ENCODE data around the gene EFEMP1.

The EFEMP1 gene
- 0 to 0.42 (median 0) reads per million in 9 experiments for total RNA-seq

GRCh38 chr2:55923091-55923981, at the start of gene EFEMP1:
Gene EFEMP1, minus strand, starts transcription at chr2:55923782. Its CDS starts 1,342 bp downstream, at chr2:55922440.
- no peak for DNase-seq
- no peak within 1 kb of the TSS for H3K4me3 Mint-ChIP-seq
- H3K36me3 Mint-ChIP-seq (ENCODE audit: insufficient read depth), result no peaks in the 10 kb centered on the region
- no peak within 1 kb of the TSS for H3K27ac Mint-ChIP-seq
- ATAC-seq (replicated peaks), result no peak
- H3K9me3 Mint-ChIP-seq, result peaks cover 0 to 5% of the 10 kb centered on the region in 2 donors
- H3K27me3 Mint-ChIP-seq, result peaks cover 22 to 26% of the 10 kb centered on the region in 2 donors
- H3K4me1 Mint-ChIP-seq (ENCODE audit: low read depth in 2 of 2), result peaks cover 0 to 1% of the 10 kb centered on the region in 2 donors

- H3K27ac Mint-ChIP-seq, result no peak overlapping the region
- H3K4me1 Mint-ChIP-seq (ENCODE audit: low read depth in 2 of 2), result no peaks in the 10 kb centered on the region
- H3K36me3 Mint-ChIP-seq (ENCODE audit: insufficient read depth), result no peaks in the 10 kb centered on the region
- H3K27me3 Mint-ChIP-seq, result no peaks in the 10 kb centered on the region
- H3K4me3 Mint-ChIP-seq, result no peak overlapping the region
- no peak for ATAC-seq (replicated peaks)
- no peak for DNase-seq
- peaks cover 0 to 2% of the 10 kb centered on the region in 2 donors for H3K9me3 Mint-ChIP-seq
Measured at GRCh38 chr2:55970500-55970899, 46.9 kb upstream of the EFEMP1 start.

GRCh38 chr2:55968941-55969340, 45.4 kb upstream of the EFEMP1 start:
- Mint-ChIP-seq H3K27ac (no peak overlapping the region), H3K4me3 (no peak overlapping the region), H3K27me3 (no peaks in the 10 kb centered on the region), H3K4me1 (ENCODE audit: low read depth in 2 of 2) (no peaks in the 10 kb centered on the region), H3K9me3 (peaks cover 0 to 2% of the 10 kb centered on the region in 2 donors), H3K36me3 (ENCODE audit: insufficient read depth) (no peaks in the 10 kb centered on the region)
- ATAC-seq (replicated peaks) (no peak), DNase-seq (no peak)

- Mint-ChIP-seq H3K4me3 (no peak overlapping the region), H3K36me3 (ENCODE audit: insufficient read depth) (no peaks in the 10 kb centered on the region), H3K4me1 (ENCODE audit: low read depth in 2 of 2) (no peaks in the 10 kb centered on the region), H3K27me3 (no peaks in the 10 kb centered on the region), H3K9me3 (peaks cover 2 to 7% of the 10 kb centered on the region in 2 donors), H3K27ac (no peak overlapping the region)
- ATAC-seq (replicated peaks) (no peak), DNase-seq (no peak)
Measured at GRCh38 chr2:55966401-55967118, 43.0 kb upstream of the EFEMP1 start.

- Mint-ChIP-seq H3K36me3 (ENCODE audit: insufficient read depth) (no peaks in the 10 kb centered on the region), H3K27ac (no peak overlapping the region), H3K4me3 (no peak overlapping the region), H3K27me3 (no peaks in the 10 kb centered on the region), H3K9me3 (peaks cover 2 to 7% of the 10 kb centered on the region in 2 donors), H3K4me1 (ENCODE audit: low read depth in 2 of 2) (no peaks in the 10 kb centered on the region)
- DNase-seq, result no peak
- no peak for ATAC-seq (replicated peaks)
Measured at GRCh38 chr2:55965966-55966365, 42.4 kb upstream of the EFEMP1 start.

- DNase-seq (no peak), ATAC-seq (replicated peaks) (no peak)
- H3K36me3 Mint-ChIP-seq (ENCODE audit: insufficient read depth), result no peaks in the 10 kb centered on the region
- no peak overlapping the region for H3K27ac Mint-ChIP-seq
- H3K9me3 Mint-ChIP-seq, result peaks cover 2 to 7% of the 10 kb centered on the region in 2 donors
- H3K4me1 Mint-ChIP-seq (ENCODE audit: low read depth in 2 of 2), result no peaks in the 10 kb centered on the region
- H3K27me3 Mint-ChIP-seq, result no peaks in the 10 kb centered on the region
- no peak overlapping the region for H3K4me3 Mint-ChIP-seq
Measured at GRCh38 chr2:55965276-55965675, 41.7 kb upstream of the EFEMP1 start.

GRCh38 chr2:55962915-55963314, 39.3 kb upstream of the EFEMP1 start:
- no peak overlapping the region for H3K4me3 Mint-ChIP-seq
- no peaks in the 10 kb centered on the region for H3K27me3 Mint-ChIP-seq
- H3K9me3 Mint-ChIP-seq, result peaks cover 2 to 18% of the 10 kb centered on the region in 2 donors
- H3K27ac Mint-ChIP-seq, result no peak overlapping the region
- ATAC-seq (replicated peaks), result no peak
- no peak for DNase-seq
- no peaks in the 10 kb centered on the region for H3K4me1 Mint-ChIP-seq (ENCODE audit: low read depth in 2 of 2)
- no peaks in the 10 kb centered on the region for H3K36me3 Mint-ChIP-seq (ENCODE audit: insufficient read depth)

GRCh38 chr2:55961318-55961911, 37.8 kb upstream of the EFEMP1 start:
- H3K4me1 Mint-ChIP-seq (ENCODE audit: low read depth in 2 of 2), result no peaks in the 10 kb centered on the region
- ATAC-seq (replicated peaks) (no peak), DNase-seq (no peak)
- no peaks in the 10 kb centered on the region for H3K36me3 Mint-ChIP-seq (ENCODE audit: insufficient read depth)
- H3K9me3 Mint-ChIP-seq, result peaks cover 0 to 18% of the 10 kb centered on the region in 2 donors
- H3K27ac Mint-ChIP-seq, result no peak overlapping the region
- H3K4me3 Mint-ChIP-seq, result no peak overlapping the region
- no peaks in the 10 kb centered on the region for H3K27me3 Mint-ChIP-seq

- Mint-ChIP-seq H3K36me3 (ENCODE audit: insufficient read depth) (no peaks in the 10 kb centered on the region), H3K9me3 (peaks cover 0 to 18% of the 10 kb centered on the region in 2 donors), H3K4me3 (no peak overlapping the region), H3K4me1 (ENCODE audit: low read depth in 2 of 2) (no peaks in the 10 kb centered on the region), H3K27me3 (no peaks in the 10 kb centered on the region), H3K27ac (no peak overlapping the region)
- ATAC-seq (replicated peaks), result no peak
- no peak for DNase-seq
Measured at GRCh38 chr2:55958756-55959155, 35.2 kb upstream of the EFEMP1 start.

GRCh38 chr2:55957142-55957541, 33.6 kb upstream of the EFEMP1 start:
- DNase-seq (no peak), ATAC-seq (replicated peaks) (no peak)
- H3K4me1 Mint-ChIP-seq (ENCODE audit: low read depth in 2 of 2), result no peaks in the 10 kb centered on the region
- H3K27me3 Mint-ChIP-seq, result no peaks in the 10 kb centered on the region
- no peak overlapping the region for H3K4me3 Mint-ChIP-seq
- H3K27ac Mint-ChIP-seq, result no peak overlapping the region
- H3K36me3 Mint-ChIP-seq (ENCODE audit: insufficient read depth), result no peaks in the 10 kb centered on the region
- H3K9me3 Mint-ChIP-seq, result peaks cover 2 to 11% of the 10 kb centered on the region in 2 donors

- Mint-ChIP-seq H3K4me3 (no peak overlapping the region), H3K36me3 (ENCODE audit: insufficient read depth) (no peaks in the 10 kb centered on the region), H3K4me1 (ENCODE audit: low read depth in 2 of 2) (no peaks in the 10 kb centered on the region), H3K27me3 (no peaks in the 10 kb centered on the region), H3K9me3 (peaks cover 11% of the 10 kb centered on the region in 2 donors), H3K27ac (no peak overlapping the region)
- no peak for ATAC-seq (replicated peaks)
- no peak for DNase-seq
Measured at GRCh38 chr2:55954306-55955035, 30.9 kb upstream of the EFEMP1 start.

- DNase-seq (no peak), ATAC-seq (replicated peaks) (no peak)
- Mint-ChIP-seq H3K27me3 (no peaks in the 10 kb centered on the region), H3K9me3 (peaks cover 0 to 11% of the 10 kb centered on the region in 2 donors), H3K36me3 (ENCODE audit: insufficient read depth) (no peaks in the 10 kb centered on the region), H3K4me1 (ENCODE audit: low read depth in 2 of 2) (no peaks in the 10 kb centered on the region), H3K4me3 (no peak overlapping the region), H3K27ac (no peak overlapping the region)
Measured at GRCh38 chr2:55952415-55952814, 28.8 kb upstream of the EFEMP1 start.

GRCh38 chr2:55951533-55951932, 28.0 kb upstream of the EFEMP1 start:
- H3K4me3 Mint-ChIP-seq, result no peak overlapping the region
- H3K27ac Mint-ChIP-seq, result no peak overlapping the region
- no peaks in the 10 kb centered on the region for H3K27me3 Mint-ChIP-seq
- no peaks in the 10 kb centered on the region for H3K36me3 Mint-ChIP-seq (ENCODE audit: insufficient read depth)
- DNase-seq (no peak), ATAC-seq (replicated peaks) (no peak)
- H3K9me3 Mint-ChIP-seq, result peaks cover 0 to 12% of the 10 kb centered on the region in 2 donors
- H3K4me1 Mint-ChIP-seq (ENCODE audit: low read depth in 2 of 2), result no peaks in the 10 kb centered on the region

Data from effector memory CD8-positive, alpha-beta T cell (primary cell).